ENCODE data around the gene DDX25.
"Not testable (repeated sequence)": the region's sequence is repeated elsewhere in the genome, so short reads cannot be mapped to it uniquely, and the experiment has no call there.

Gene DDX25

DNA sequence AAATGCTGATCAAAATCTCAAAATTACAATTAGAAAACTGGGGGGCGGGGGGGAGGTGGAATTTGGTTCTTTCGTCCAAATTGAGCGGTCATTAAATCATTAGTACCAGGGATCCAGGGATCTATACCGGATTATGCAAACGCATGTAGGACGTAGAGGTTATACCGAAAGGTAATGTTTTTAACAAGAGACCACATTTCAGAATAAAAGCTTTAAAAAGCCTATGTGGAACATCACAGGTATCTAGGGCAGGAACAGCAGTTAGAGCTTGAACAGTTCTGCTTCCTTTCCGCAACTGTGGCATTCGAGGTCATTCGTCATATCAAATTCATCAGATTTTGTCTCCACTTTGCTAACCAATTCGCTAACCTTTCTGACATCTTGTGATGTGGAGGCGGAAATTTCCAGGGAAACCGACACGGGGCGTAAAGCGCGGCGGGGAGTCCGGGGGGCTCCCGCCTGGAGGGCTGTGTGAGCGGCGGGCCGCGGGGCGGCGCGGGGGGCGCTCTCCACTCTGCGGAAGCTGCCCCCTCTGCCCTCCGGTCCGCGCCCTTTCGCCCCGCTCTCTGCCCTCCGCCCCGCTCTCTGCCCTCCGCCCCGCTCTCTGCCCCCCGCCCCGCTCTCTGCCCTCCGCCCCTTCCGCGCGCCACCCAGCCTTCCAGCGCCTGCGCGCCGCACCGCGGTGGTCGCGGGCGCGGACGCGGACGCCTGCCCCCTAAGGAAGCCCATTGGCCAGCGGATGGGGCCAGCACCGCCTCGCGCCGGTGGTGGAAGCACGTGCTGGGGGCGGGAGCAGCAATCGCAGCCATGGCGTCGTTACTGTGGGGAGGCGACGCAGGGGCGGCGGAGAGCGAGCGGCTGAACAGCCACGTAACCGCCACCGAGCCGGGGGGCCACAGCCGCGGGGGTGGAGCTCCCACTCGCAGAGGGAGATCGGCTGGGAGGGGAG is at the start of gene DDX25:
TSS of gene DDX25 (plus strand) at position 798 of the 949 bp plus-strand sequence. CDS start at position 808, 10 bp downstream.
- DNase-seq = peak; percentile 29

GRCh38 chr11:125857670-125858069 is 46.6 kb upstream of the DDX25 start:
- DNase-seq = not testable (repeated sequence)

- not testable (repeated sequence) for DNase-seq
These were observed 41.5 kb upstream of the DDX25 start for GRCh38 chr11:125862786-125863185.

- not testable (repeated sequence) for DNase-seq
These were observed 39.0 kb upstream of the DDX25 start for GRCh38 chr11:125865354-125865753.

DNA sequence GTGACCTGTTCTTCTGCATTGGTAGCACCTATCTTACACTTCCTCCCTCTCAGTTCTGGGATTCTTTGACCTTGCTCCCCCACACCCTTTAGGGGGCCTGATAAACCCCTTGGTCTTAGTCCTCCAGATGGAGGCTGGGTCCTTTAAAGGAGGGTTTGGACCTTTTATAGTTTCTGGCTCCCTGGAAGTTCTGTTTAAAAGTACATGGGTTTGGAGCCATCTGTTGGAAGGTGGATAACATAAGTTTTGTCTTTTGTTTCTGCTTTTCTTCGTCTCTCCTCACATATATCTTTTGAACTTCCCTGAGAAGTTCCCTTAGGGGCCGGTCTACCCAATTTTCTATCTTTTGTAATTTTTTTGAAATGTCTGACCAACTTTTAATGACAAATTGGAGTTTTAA is 34.8 kb upstream of the DDX25 start:
- no peak for DNase-seq

DNA sequence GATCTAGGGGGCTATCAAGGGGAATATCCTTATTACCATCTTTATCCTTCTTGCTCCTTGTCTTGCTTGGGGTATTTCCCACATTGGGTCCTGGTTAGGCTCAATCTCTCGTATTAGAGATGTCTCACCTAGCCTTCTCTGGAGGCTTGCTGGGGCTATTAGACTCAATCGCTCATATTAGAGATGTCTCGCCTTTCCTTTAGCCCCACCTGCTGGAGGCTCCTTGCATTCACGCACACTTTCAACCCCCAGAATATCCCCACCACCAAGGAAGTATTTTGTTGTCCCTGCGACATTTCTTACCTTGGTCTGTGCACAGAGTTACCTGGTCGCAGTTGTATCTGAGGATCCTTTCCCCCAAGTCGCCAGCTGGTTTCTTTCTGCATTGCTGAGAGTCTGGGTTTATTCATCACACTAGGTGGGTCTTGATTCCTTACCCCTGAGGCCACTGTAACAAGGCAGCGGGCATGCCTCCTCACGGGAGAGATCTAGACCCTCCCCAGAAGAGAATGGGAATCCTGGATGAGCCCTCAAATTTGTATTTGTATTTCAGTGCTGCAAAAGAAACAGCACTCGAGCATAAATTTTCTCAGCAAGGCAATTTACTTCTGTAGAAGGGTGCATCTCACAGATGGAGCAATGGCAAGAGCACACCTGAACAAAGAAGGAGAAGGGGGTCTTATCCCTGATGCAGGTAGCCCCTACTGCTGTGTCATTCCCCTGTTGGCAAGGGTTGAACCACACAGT is 32.7 kb upstream of the DDX25 start:
- DNase-seq = peak; percentile 47

DNA sequence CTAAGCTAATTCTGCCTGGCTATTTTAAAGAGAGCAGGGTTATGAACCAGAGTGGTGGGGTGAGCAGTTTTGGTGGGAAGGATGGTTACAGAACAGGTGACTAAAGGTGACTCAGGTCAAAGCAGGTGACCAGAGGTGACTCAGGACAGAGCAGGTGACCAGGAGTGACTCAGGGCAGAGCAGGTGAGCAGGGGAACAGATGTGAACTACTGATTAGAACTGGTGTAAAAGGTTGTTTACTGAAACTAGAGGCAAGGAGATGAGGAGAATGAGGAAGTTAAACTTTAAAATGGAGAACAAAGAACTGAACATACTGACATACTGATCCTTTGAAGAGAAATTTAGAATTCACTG is 32.2 kb upstream of the DDX25 start:
- DNase-seq = no peak

DNA sequence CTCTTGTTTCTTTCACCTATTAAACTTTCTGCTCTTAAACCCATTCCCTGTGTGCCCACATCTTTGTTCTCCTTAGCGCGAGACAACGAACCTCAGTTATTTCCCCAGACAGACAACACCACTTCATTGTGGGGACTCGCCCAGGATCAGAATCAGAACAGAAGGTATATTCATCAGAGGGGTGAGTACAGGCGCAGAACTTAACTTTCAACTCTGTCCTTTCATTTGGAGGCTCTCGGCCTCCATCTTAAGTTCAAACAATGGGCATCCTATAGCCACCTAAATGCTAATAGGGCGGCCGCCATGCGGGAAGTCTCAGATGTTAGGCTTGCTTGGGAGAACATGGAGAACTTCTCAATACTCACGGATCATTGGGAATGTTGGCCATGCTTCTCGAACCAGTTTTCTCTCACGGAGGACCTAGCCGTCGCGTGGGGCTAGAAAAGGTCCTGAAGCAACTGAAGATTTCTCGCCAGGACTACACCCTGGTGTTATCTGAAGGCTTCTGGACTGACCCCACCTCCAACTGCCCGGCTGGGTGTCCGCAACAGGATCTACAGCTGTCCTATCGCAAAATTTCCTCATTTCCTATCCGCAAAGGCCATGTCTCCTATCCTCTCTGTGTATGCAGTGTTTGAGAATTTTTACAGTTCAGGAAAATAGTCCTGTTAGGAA is 30.3 kb upstream of the DDX25 start:
- no peak for DNase-seq

DNA sequence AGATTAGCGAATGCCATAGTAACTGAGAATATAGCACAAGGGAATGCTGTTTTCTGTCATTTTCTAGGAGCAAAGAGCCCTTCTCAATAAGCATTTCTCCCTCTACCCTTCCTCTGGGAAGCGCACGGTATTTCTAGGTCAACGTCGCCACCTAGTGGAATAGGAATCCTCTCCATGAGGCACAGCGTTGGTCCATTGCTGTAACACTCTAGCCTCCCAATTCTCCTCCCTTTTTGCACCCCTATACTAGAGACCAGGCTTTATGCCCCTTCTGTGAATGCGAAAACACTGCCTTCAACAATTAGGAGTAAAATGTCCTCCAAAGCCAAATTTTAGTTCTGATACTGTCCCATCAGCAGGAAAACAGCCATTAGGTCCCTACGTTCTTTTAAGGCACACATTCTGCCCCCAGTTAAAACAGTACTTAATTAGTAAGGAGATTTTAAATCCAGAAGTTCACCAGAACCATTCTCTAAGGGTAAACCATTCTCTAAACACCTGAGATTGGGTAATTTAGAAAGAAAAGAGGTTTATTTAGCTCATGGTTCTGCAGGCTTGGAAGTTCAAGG is 29.7 kb upstream of the DDX25 start:
- DNase-seq = peak; percentile 66

DNA sequence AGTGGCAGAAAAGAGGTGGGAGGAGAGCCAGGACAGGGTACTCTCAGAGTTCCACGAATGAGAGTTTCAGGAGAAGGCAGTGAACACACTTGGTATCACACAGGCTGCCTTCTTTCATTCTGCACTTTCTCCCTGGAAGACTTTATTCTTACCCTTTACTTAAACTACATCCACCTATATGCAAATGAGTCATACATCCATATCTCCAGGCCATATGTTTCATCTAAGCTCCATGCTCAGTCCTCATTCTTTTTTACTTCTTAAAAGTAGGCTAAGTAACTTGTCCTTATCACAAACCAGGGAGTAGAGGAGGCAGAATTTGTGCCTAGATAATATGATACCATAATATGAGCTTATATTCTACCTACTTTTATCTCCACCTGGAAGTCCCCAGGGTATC is 23.0 kb upstream of the DDX25 start:
- no peak for DNase-seq

DNA sequence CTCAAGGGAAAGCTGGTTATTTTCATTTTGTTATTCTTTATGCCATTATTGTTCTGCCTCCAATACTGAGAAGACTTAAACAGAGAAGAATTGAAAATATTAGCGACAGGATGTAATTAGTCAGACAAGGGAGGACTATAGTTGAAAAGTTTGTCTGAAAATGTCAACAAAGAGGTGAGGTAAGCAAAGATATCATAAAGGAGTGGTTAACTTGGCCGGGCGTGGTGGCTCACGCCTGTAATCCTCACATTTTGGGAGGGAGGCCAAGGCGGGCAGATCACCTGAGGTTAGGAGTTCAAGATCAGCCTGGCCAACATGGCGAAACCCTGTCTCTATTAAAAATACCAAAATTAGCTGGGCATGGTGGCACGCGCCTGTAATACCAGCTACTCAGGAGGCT is 20.9 kb upstream of the DDX25 start:
- no peak for DNase-seq

DNA sequence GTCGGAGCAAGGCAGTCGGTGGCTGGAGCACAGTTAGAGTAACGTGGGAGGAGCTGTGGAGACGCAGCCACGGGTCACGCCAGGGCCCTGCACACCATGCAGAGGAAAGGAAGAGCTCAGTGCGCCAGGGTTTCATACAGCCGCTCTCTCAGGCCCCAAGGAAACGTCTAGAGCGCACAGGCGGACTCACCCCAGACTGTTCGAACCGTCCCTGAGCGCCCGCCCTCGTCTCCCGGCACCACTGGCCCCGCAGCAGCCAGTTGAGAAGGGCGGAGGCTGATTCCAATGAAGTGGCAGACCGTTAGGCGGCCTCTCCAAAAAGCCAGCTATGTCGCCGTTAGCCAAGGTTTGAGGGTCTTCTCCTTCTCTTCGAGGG is 17.3 kb upstream of the DDX25 start:
- DNase-seq = peak; percentile 55

GRCh38 chr11:125887373-125888324 is 16.7 kb upstream of the DDX25 start, which contains the start of gene HYLS1:
TSS of gene HYLS1 (plus strand) at chr11:125887668. CDS start at chr11:125899369, 11,701 bp downstream.
- peak; percentile 97 for DNase-seq

- DNase-seq = no peak
These were observed 13.7 kb upstream of the DDX25 start for GRCh38 chr11:125890447-125891100.

- DNase-seq = no peak
These were observed 12.2 kb upstream of the DDX25 start for GRCh38 chr11:125892071-125892470.

DNA sequence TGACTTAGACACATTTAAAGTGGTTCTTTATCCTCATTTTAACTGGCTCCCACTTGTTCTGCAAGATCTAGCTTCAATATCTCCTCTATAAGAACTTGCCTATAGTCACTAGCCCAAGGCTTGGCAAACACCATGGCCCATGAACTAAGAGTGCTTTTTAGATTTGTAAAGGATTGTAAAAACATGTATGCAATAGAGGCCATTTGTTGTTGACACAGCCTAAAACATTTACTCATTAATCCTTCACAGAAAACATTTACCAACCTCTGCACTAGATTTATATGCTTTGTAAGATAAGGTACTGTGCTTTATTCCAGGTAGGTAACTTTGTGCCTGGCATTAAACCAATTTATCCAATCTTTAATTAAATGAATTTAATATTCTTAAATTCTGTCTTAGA is 11.3 kb upstream of the DDX25 start:
- DNase-seq = no peak

DNA sequence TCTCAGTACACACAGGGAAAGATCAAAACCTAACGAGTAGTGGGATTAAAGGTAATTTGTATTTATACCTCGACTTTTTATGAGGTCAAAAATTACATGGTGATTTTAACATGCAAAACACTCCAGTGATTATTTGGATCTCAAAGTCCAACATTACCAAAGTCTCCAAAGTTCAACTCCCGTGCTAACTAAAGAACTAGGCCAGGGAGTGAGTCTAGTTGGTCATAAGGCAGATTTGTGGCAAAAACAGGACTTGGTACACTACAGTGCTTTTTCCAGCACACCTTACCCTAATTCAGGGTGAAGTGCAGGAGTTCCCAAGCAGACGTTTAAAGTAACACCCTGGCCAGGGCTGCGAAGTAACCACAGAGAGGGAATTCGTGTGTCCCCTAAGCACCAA is 2.4 kb upstream of the DDX25 start:
- no peak for DNase-seq

DNA sequence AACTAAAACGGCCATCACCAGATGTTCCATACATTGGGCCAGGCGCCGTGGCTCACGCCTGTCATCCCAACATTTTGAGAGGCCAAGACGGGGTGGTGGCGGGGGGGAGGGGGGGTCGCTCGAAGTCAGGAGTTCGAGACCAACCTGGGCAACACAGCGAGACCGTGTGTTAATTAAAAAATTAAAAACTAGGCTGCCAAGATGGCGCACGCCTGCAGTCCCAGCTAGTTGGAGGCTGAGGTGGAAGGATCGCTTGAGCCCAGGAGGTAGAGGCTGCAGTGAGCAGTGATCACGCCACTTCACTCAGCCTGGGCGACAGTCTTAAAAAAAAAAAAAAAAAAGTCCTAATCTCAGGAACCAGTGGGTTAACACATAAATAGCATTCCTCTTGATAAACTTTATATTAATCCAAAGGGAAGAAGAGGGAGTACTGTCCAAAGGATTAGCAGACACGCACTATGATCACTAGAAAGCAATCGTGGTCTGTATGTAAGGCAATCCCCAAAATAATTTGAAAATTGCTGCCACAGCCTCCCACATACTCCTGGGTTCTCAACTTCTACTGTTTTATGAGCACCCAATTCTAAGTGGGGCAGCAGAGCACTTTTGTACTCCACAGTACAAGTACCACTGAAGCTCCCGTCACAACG is 1.9 kb upstream of the DDX25 start:
- DNase-seq = no peak

DNA sequence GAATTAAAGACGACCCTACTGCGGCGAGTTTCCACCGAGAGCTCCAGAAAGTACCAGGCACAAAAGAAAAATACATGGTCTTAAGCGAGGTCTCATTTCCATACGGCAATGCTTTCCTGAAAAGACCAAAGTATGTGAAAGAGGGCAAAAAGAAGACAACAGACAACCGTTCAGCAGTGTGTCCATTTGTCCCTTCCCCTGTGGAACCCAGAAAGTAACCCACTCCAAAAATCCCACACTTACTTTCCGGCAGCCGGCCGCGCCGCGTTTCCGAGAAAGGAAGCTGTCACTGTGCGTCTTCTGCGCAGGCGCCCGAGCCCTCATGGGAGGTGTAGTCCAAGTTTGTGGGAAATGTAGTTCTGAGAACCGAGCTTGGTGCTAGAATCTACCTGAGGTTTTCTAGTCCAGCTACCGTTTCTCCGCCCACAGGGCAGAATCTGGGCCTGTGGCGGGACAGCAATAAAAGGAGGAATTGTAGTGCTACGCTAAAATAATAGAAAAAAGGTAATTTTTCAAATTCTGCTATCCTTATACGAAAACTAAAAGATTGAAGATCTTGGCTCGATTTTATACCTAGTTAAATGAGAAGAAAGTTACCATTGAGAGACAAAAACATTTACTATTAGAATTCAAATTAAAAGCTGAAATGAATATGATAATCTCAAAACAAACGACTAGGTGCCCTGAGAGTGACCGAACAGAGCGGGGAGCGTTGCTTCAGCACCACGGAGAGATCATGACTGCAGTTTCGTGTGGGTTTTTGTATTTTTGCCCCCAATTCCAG is 1.2 kb upstream of the DDX25 start, which contains the start of gene PUS3:
TSS of gene PUS3 (minus strand) at position 280 of the 784 bp plus-strand sequence. CDS start 6,922 bp downstream, outside the sequence.
- DNase-seq = peak; percentile 94

DNA sequence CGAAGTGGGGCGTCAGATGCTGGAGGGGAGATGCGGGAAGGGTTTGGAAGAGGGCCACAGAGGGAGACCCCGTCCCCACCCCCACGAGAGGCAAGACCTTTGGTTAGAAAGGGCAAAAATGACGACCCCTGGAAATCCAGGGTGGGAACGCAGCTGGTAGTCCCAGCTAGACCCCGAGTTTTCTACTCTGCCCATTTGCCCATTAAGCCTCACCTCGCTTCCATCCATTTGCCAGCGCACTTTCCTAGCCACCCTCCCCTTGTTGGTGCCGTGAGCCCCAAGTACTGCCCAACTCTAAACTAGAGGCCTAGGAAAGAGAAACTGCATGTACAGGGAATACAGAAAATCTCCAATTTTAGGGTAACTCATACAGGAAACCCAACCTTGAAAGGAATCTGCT is 370 bp downstream of the DDX25 start:
- no peak for DNase-seq
